T-cell (primary cell): ENCODE results near the gene LDAH. TPM values are rescaled to one million over a fixed set of nuclear protein-coding genes. Genes with fewer than 3 reads are reported as not detected.
A peak's percentile ranks its signal among the peaks of the same experiment; 100 is the strongest.

Experiments
- ATAC-seq, 4 experiments: fragments of 200-7000 bp in 3 of 4; fragments of 150-1000 bp in 1 of 4; cut with Tn5 transposase; replicated peaks in 1 of 4; 1 replicate in 3 of 4; 2 replicates in 1 of 4; pipeline ENCODE4 v1.10.0; 2021; ENCODE audit warnings: moderate library complexity in 3 of 4, mild to moderate bottlenecking in 2 of 4, moderate number of reproducible peaks in 1 of 4
- CTCF ChIA-PET, 2 donors: fragments of 300-600 bp; sonication (Branson Sonifier 250); formaldehyde crosslinking; loops; one replicate each; lab custom pipeline; 2022; ENCODE audit warnings: antibody characterized with exemption in 2 of 2; lab: Charles Lee
- POLR2A ChIA-PET, 2 donors: fragments of 300-600 bp; sonication (Branson Sonifier 250); formaldehyde crosslinking; loops; one replicate each; lab custom pipeline; 2022; ENCODE audit warnings: antibody characterized with exemption in 2 of 2; lab: Charles Lee
- DNase-seq, 35 experiments: peaks; one replicate each; pipeline versions ENCODE4 v3.0.0 to v3.0.0-alpha.2; 2013 to 2023
- H3K27ac ChIP-seq: one replicate; pipeline ENCODE4 v1.5.1; 2013; ENCODE audit warnings: low read length
- H3K27me3 ChIP-seq, 2 experiments: replicated peaks in 1 of 2; 1 replicate in 1 of 2; 2 replicates in 1 of 2; pipeline versions ENCODE4 v1.6.1 to v1.7.0; 2013; ENCODE audit warnings: low read length in 1 of 2, mixed read lengths in 1 of 2; ENCODE audit not compliant: control insufficient read depth in 2 of 2, insufficient read depth in 2 of 2; ENCODE audit errors: extremely low read depth in 1 of 2
- H3K36me3 ChIP-seq, 2 donors: 1 replicate in 1 of 2; 2 replicates in 1 of 2; pipeline versions ENCODE4 v1.6.1 to v1.7.0; 2013; ENCODE audit warnings: low read length in 1 of 2; ENCODE audit not compliant: control insufficient read depth in 2 of 2, insufficient read depth in 1 of 2; ENCODE audit errors: extremely low read depth in 1 of 2
- H3K4me1 ChIP-seq, 2 experiments: 1 replicate in 1 of 2; 2 replicates in 1 of 2; pipeline versions ENCODE4 v1.6.1 to v1.7.0; 2013; ENCODE audit warnings: low read length in 2 of 2, mixed read lengths in 1 of 2; ENCODE audit not compliant: insufficient read depth in 2 of 2, control insufficient read depth in 1 of 2; ENCODE audit errors: extremely low read depth in 1 of 2
- H3K4me3 ChIP-seq, 2 donors: 1 replicate in 1 of 2; 2 replicates in 1 of 2; pipeline versions ENCODE4 v1.5.1 to v1.7.0; 2013; ENCODE audit warnings: mild to moderate bottlenecking in 2 of 2, low read length in 1 of 2, moderate library complexity in 1 of 2; ENCODE audit not compliant: control insufficient read depth in 1 of 2; ENCODE audit errors: extremely low read depth in 1 of 2
- H3K9me3 ChIP-seq: 2 replicates; pipeline ENCODE4 v1.7.0; 2013
- H3K27ac Mint-ChIP-seq, 2 donors: one replicate each; pipeline ENCODE4 v1.8.0; 2020 to 2021; ENCODE audit warnings: mild to moderate bottlenecking in 2 of 2, mixed read lengths in 2 of 2
- H3K27me3 Mint-ChIP-seq, 2 donors: one replicate each; pipeline ENCODE4 v1.8.0; 2021 to 2022; ENCODE audit warnings: mixed read lengths in 2 of 2
- H3K36me3 Mint-ChIP-seq: one replicate; pipeline ENCODE4 v1.8.0; 2021; ENCODE audit warnings: mixed read lengths
- H3K4me1 Mint-ChIP-seq, 3 donors: one replicate each; pipeline ENCODE4 v1.8.0; 2020 to 2022; ENCODE audit warnings: mixed read lengths in 3 of 3, mild to moderate bottlenecking in 1 of 3
- H3K4me3 Mint-ChIP-seq, 3 donors: one replicate each; pipeline ENCODE4 v1.8.0; 2020 to 2022; ENCODE audit warnings: mild to moderate bottlenecking in 3 of 3, mixed read lengths in 3 of 3, moderate library complexity in 3 of 3
- H3K9me3 Mint-ChIP-seq, 3 donors: one replicate each; pipeline ENCODE4 v1.8.0; 2020 to 2022; ENCODE audit warnings: mixed read lengths in 3 of 3
- WGBS: methylation state at CpG from one replicate; pipeline ENCODE4 v1.1.5; 2013; ENCODE audit warnings: missing lambda C conversion rate; ENCODE audit not compliant: insufficient coverage; 5-methylcytosine and 5-hydroxymethylcytosine counted together
- total RNA-seq, 35 experiments: library from RNA in 6 of 35; stranded (reverse) in 6 of 35; fragments of 120-200 nt in 1 of 35; gene quantifications; one replicate each; pipeline versions ENCODE4 v1.2.1 to v1.2.4 and lab custom pipeline; 2013 to 2026

LDAH gene
- total RNA-seq, 5 donors from 2014 or later (not counting 1 experiment from before 2014, with no cell fraction given), result 12.3 to 21.2 (median 18.1) TPM

- no peaks in the 10 kb centered on the region for H3K9me3 ChIP-seq
Observed at GRCh38 chr2:20673686-20674308, 149.1 kb downstream of the LDAH start.

GRCh38 chr2:20672201-20672951 lies 150.5 kb downstream of the LDAH start:
- Histone ChIP-seq H3K27ac (no peak overlapping the region), H3K27me3 (peaks cover 21 to 64% of the 10 kb centered on the region in 2 experiments), H3K4me3 (no peak overlapping the region), H3K4me1 (peaks cover 0 to 20% of the 10 kb centered on the region in 2 experiments), H3K36me3 (no peaks in the 10 kb centered on the region), H3K9me3 (no peaks in the 10 kb centered on the region)
- CTCF ChIA-PET, result interaction anchor here in 1 of 2 donors (0.6 to 0.7 kb wide), 2 partner anchors 12 to 298 kb away, joined by 4 to 8 read pairs; no protein-coding TSS in a partner anchor
- WGBS, result 44% methylated on average over 7 of the region's 18 CpGs
- POLR2A ChIA-PET, result interaction anchor here in 1 of 2 donors (0.8 kb wide), 1 partner anchor 10 kb away, joined by 3 read pairs; no protein-coding TSS in a partner anchor
- H3K4me3 Mint-ChIP-seq, result no peak overlapping the region
- no peak for ATAC-seq
- peak in 1 of 35 experiments; percentile 7 for DNase-seq
- peaks cover 16 to 55% of the 10 kb centered on the region in 2 donors for H3K27me3 Mint-ChIP-seq
- H3K9me3 Mint-ChIP-seq, result no peaks in the 10 kb centered on the region
- H3K27ac Mint-ChIP-seq, result no peak overlapping the region
- H3K36me3 Mint-ChIP-seq, result no peaks in the 10 kb centered on the region
- peaks cover 6 to 13% (median 8%) of the 10 kb centered on the region in 3 donors for H3K4me1 Mint-ChIP-seq

More at GRCh38 chr2:20673686-20674308, 149.1 kb downstream of the LDAH start:
- Histone ChIP-seq H3K36me3 (no peaks in the 10 kb centered on the region), H3K27me3 (peaks cover 12 to 50% of the 10 kb centered on the region in 2 experiments), H3K27ac (no peak overlapping the region), H3K4me3 (no peak overlapping the region), H3K4me1 (peaks cover 0 to 15% of the 10 kb centered on the region in 2 experiments)
- Mint-ChIP-seq H3K4me3 (no peak overlapping the region), H3K9me3 (no peaks in the 10 kb centered on the region), H3K36me3 (no peaks in the 10 kb centered on the region), H3K27ac (no peak overlapping the region), H3K4me1 (peaks cover 2 to 10% (median 6%) of the 10 kb centered on the region in 3 donors), H3K27me3 (peaks cover 9 to 43% of the 10 kb centered on the region in 2 donors)
- WGBS, result 85% methylated on average over 3 of the region's 5 CpGs
- DNase-seq, result no peak
- no peak for ATAC-seq
- ChIA-PET POLR2A (interaction anchor here in 1 of 2 donors (0.6 kb wide), 1 partner anchor 12 kb away, joined by 3 read pairs; no protein-coding TSS in a partner anchor), CTCF (interaction anchor here in 1 of 2 donors (1.2 kb wide), 1 partner anchor 12 kb away, joined by 4 read pairs; no protein-coding TSS in a partner anchor)

GRCh38 chr2:20671736-20672080 lies 151.2 kb downstream of the LDAH start:
- H3K27me3 Mint-ChIP-seq, result peaks cover 16 to 55% of the 10 kb centered on the region in 2 donors
- peaks cover 6 to 13% (median 8%) of the 10 kb centered on the region in 3 donors for H3K4me1 Mint-ChIP-seq
- no peak overlapping the region for H3K4me3 Mint-ChIP-seq
- peak in 1 of 35 experiments; percentile 13 for DNase-seq
- H3K27me3 ChIP-seq, result peaks cover 21 to 67% of the 10 kb centered on the region in 2 experiments
- H3K27ac ChIP-seq, result no peak overlapping the region
- 48% methylated on average over 4 of the region's 13 CpGs for WGBS
- POLR2A ChIA-PET, result no interaction called here
- no peak overlapping the region for H3K27ac Mint-ChIP-seq
- H3K36me3 ChIP-seq, result no peaks in the 10 kb centered on the region
- H3K9me3 ChIP-seq, result no peaks in the 10 kb centered on the region
- H3K36me3 Mint-ChIP-seq, result no peaks in the 10 kb centered on the region
- no peak for ATAC-seq
- peaks cover 0 to 22% of the 10 kb centered on the region in 2 experiments for H3K4me1 ChIP-seq
- CTCF ChIA-PET, result interaction anchor here in 1 of 2 donors (0.6 kb wide), 1 partner anchor 299 kb away, joined by 8 read pairs; no protein-coding TSS in a partner anchor
- H3K9me3 Mint-ChIP-seq, result no peaks in the 10 kb centered on the region
- no peak overlapping the region for H3K4me3 ChIP-seq

GRCh38 chr2:20671036-20671735 lies 151.7 kb downstream of the LDAH start:
- H3K36me3 ChIP-seq, result no peaks in the 10 kb centered on the region
- ChIA-PET CTCF (no interaction called here), POLR2A (no interaction called here)
- peaks cover 21 to 72% of the 10 kb centered on the region in 2 experiments for H3K27me3 ChIP-seq
- no peak for ATAC-seq
- Mint-ChIP-seq H3K36me3 (no peaks in the 10 kb centered on the region), H3K27ac (no peak overlapping the region), H3K9me3 (no peaks in the 10 kb centered on the region), H3K4me3 (no peak overlapping the region), H3K4me1 (peaks cover 6 to 15% (median 10%) of the 10 kb centered on the region in 3 donors), H3K27me3 (peaks cover 16 to 58% of the 10 kb centered on the region in 2 donors)
- H3K9me3 ChIP-seq, result no peaks in the 10 kb centered on the region
- WGBS, result 48% methylated on average over 56 of the region's 60 CpGs
- H3K4me1 ChIP-seq, result peaks cover 0 to 27% of the 10 kb centered on the region in 2 experiments
- H3K27ac ChIP-seq, result no peak overlapping the region
- no peak overlapping the region for H3K4me3 ChIP-seq
- DNase-seq, result peak in 1 of 35 experiments; percentile 17

DNA sequence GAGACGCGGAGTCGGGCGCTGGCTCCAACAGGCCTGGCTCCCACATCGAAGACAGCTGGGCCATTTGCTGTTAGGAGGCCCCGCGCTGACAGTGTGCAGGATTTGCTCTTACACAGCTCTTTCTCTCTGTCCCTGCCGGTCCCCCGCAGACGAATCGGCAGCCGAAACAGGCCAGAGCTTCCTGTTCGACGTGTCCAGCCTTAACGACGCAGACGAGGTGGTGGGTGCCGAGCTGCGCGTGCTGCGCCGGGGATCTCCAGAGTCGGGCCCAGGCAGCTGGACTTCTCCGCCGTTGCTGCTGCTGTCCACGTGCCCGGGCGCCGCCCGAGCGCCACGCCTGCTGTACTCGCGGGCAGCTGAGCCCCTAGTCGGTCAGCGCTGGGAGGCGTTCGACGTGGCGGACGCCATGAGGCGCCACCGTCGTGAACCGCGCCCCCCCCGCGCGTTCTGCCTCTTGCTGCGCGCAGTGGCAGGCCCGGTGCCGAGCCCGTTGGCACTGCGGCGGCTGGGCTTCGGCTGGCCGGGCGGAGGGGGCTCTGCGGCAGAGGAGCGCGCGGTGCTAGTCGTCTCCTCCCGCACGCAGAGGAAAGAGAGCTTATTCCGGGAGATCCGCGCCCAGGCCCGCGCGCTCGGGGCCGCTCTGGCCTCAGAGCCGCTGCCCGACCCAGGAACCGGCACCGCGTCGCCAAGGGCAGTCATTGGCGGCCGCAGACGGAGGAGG lies 152.4 kb downstream of the LDAH start:
- WGBS, result 49% methylated on average over 80 of the region's 83 CpGs
- Histone ChIP-seq H3K27me3 (peaks cover 21 to 79% of the 10 kb centered on the region in 2 experiments), H3K9me3 (no peaks in the 10 kb centered on the region), H3K36me3 (no peaks in the 10 kb centered on the region), H3K4me3 (no peak overlapping the region), H3K27ac (no peak overlapping the region), H3K4me1 (peaks cover 0 to 35% of the 10 kb centered on the region in 2 experiments)
- ATAC-seq (no peak), DNase-seq (peak in 1 of 35 experiments; percentile 23)
- H3K4me3 Mint-ChIP-seq, result no peak overlapping the region
- peaks cover 6 to 21% (median 13%) of the 10 kb centered on the region in 3 donors for H3K4me1 Mint-ChIP-seq
- ChIA-PET CTCF (no interaction called here), POLR2A (no interaction called here)
- peaks cover 17 to 63% of the 10 kb centered on the region in 2 donors for H3K27me3 Mint-ChIP-seq
- H3K27ac Mint-ChIP-seq, result no peak overlapping the region
- H3K36me3 Mint-ChIP-seq, result no peaks in the 10 kb centered on the region
- no peaks in the 10 kb centered on the region for H3K9me3 Mint-ChIP-seq
